Measurements from ENCODE around the gene WDCP. TPM values are rescaled to one million over a fixed set of nuclear protein-coding genes. Genes with fewer than 3 reads are reported as not detected.
A peak's percentile ranks its signal among the peaks of the same experiment; 100 is the strongest.

The WDCP gene
- total RNA-seq, 1 donor from 2014 or later: 25.9 TPM

DNA sequence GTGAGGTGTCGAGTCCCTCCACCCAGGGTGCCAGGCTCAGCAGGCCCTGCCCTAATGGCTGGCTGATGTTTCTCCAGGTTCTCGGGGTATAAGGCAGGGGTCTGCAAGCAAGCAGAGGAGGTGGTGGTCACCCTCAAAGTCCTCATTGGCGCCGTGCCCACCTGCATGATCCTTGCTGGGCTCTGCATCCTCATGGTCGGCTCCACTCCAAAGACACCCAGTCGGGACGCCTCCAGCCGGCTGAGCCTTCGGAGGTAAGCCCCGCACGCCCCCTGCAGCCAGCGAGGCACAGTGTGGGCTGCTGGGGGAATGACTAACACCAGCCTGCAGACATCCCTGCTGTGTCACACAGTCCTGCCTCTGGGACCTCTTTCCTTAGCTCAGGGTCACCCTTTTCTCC lies 23.2 kb downstream of the WDCP start:
- Histone ChIP-seq H3K4me3 (no peak overlapping the region), H3F3A (ENCODE audit: low read depth) (no peaks in the 10 kb centered on the region), H3K27ac (no peak overlapping the region), H2AFZ (replicated peaks) (no peak overlapping the region), H3K79me2 (ENCODE audit: low read depth) (no peaks in the 10 kb centered on the region), H4K20me1 (ENCODE audit: low read depth) (no peaks in the 10 kb centered on the region), H3K9ac (no peak overlapping the region), H3K4me1 (peaks cover 15% of the 10 kb centered on the region), H3K36me3 (no peaks in the 10 kb centered on the region), H3K27me3 (no peaks in the 10 kb centered on the region), H3K4me2 (no peak overlapping the region), H3K9me3 (ENCODE audit: low read depth) (no peaks in the 10 kb centered on the region)
- Mint-ChIP-seq H3K27me3 (ENCODE audit: insufficient read depth, low read depth) (peaks cover 2% of the 10 kb centered on the region), H3K4me3 (no peak overlapping the region), H3K27ac (peak overlapping the region; percentile 62), H3K36me3 (peaks cover 27% of the 10 kb centered on the region), H3K4me1 (peaks cover 15% of the 10 kb centered on the region), H3K9me3 (no peaks in the 10 kb centered on the region)
- TF ChIP-seq EZH2 (IDR thresholded peaks at IDR 0.05) (no peak), CTCF (IDR thresholded peaks at IDR 0.05) (peak; percentile 29), EZH2phosphoT487 (IDR thresholded peaks at IDR 0.05) (no peak)
- peak; percentile 31 for DNase-seq (ENCODE audit: low spot score)

DNA sequence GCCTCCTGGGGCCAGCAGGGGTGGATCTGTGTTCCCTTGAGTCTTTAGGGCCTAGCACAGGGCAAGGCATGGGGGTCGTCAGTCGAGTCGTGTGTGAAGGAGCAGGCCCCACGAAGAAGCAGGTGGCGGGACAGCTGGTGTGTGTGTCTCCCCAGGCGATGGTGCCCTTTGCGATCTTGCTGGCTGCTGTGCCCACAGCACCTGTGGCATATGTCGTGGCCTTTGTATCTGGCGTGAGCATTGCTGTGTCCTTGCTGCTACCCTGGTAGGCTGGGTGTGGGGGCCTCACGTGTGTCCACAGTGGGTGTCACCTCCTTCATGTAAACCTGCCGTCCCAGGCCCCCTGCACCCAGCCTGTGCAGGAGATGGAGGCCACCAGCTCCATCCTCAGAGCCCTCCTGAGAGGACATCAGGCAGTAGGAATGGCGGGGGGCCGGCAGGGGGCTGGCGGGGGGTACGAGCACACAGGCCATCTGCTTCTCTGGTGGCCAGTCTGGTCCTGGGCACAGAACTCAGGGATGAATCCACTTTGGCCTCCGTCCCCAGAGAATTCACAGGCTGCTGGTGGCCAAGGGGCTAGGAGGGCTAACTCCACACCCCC lies 24.1 kb downstream of the WDCP start:
- no peaks in the 10 kb centered on the region for H3K27me3 ChIP-seq
- H3K36me3 ChIP-seq: no peaks in the 10 kb centered on the region
- no peaks in the 10 kb centered on the region for H3K79me2 ChIP-seq (ENCODE audit: low read depth)
- H2AFZ ChIP-seq (replicated peaks): no peak overlapping the region
- no peaks in the 10 kb centered on the region for H3K9me3 Mint-ChIP-seq
- H3K4me3 Mint-ChIP-seq: no peak overlapping the region
- H3K4me3 ChIP-seq: no peak overlapping the region
- H3K4me2 ChIP-seq: no peak overlapping the region
- no peak for DNase-seq (ENCODE audit: low spot score)
- H3K9me3 ChIP-seq (ENCODE audit: low read depth): no peaks in the 10 kb centered on the region
- TF ChIP-seq EZH2phosphoT487 (IDR thresholded peaks at IDR 0.05) (no peak), CTCF (IDR thresholded peaks at IDR 0.05) (no peak), EZH2 (IDR thresholded peaks at IDR 0.05) (no peak)
- peaks cover 18% of the 10 kb centered on the region for H3K4me1 Mint-ChIP-seq
- no peaks in the 10 kb centered on the region for H3F3A ChIP-seq (ENCODE audit: low read depth)
- no peak overlapping the region for H3K27ac ChIP-seq
- H3K9ac ChIP-seq: no peak overlapping the region
- H3K27me3 Mint-ChIP-seq (ENCODE audit: insufficient read depth, low read depth): peaks cover 4% of the 10 kb centered on the region
- H3K36me3 Mint-ChIP-seq: peaks cover 22% of the 10 kb centered on the region
- peak overlapping the region; percentile 65 for H3K27ac Mint-ChIP-seq
- peaks cover 15% of the 10 kb centered on the region for H3K4me1 ChIP-seq
- no peaks in the 10 kb centered on the region for H4K20me1 ChIP-seq (ENCODE audit: low read depth)

- no peak for TF ChIP-seq CTCF (IDR thresholded peaks at IDR 0.05)
- no peak for TF ChIP-seq EZH2 (IDR thresholded peaks at IDR 0.05)
- TF ChIP-seq EZH2phosphoT487 (IDR thresholded peaks at IDR 0.05): no peak
- Mint-ChIP-seq H3K27ac (peak overlapping the region; percentile 65), H3K9me3 (no peaks in the 10 kb centered on the region), H3K4me1 (peaks cover 20% of the 10 kb centered on the region), H3K4me3 (no peak overlapping the region), H3K27me3 (ENCODE audit: insufficient read depth, low read depth) (peaks cover 4% of the 10 kb centered on the region), H3K36me3 (peaks cover 22% of the 10 kb centered on the region)
- Histone ChIP-seq H3K4me2 (no peak overlapping the region), H4K20me1 (ENCODE audit: low read depth) (no peaks in the 10 kb centered on the region), H3K36me3 (no peaks in the 10 kb centered on the region), H3K27ac (no peak overlapping the region), H3K9ac (no peak overlapping the region), H3K4me3 (no peak overlapping the region), H2AFZ (replicated peaks) (no peak overlapping the region), H3K4me1 (peaks cover 13% of the 10 kb centered on the region), H3F3A (ENCODE audit: low read depth) (no peaks in the 10 kb centered on the region), H3K27me3 (no peaks in the 10 kb centered on the region), H3K9me3 (ENCODE audit: low read depth) (no peaks in the 10 kb centered on the region), H3K79me2 (ENCODE audit: low read depth) (no peaks in the 10 kb centered on the region)
- no peak for DNase-seq (ENCODE audit: low spot score)
Measured at GRCh38 chr2:24022324-24022974, 24.7 kb downstream of the WDCP start.
